Omental fat pad (tissue), 4 donors: ENCODE results near the gene PRM1. TPM values are rescaled to one million over a fixed set of nuclear protein-coding genes. Genes with fewer than 3 reads are reported as not detected.

ENCODE experiments used
- ATAC-seq: fragments of 150-250 bp; one replicate; pipeline ENCODE4 v1.9.1; 2016; ENCODE audit warnings: mild to moderate bottlenecking, moderate library complexity; ENCODE audit not compliant: low FRiP score
- DNase-seq: peaks from one replicate; pipeline ENCODE4 v3.0.0-alpha.2; 2019; ENCODE audit warnings: low spot score
- total RNA-seq, 4 donors: library from RNA; depleted of rRNA; stranded (reverse); fragments of >200 nt; gene quantifications; one replicate each; pipeline ENCODE4 v1.1.0, GENCODE V29; 2016
- TF ChIP-seq, protein P1 (sequence below), 3 donors: fragments of 450-650 bp; IDR thresholded peaks; one replicate each; pipeline ENCODE4 v1.5.1; 2016 to 2017; ENCODE audit warnings: antibody characterized with exemption in 3 of 3, mild to moderate bottlenecking in 3 of 3, moderate library complexity in 2 of 3

Gene PRM1
- total RNA-seq, 4 donors from 2014 or later = not detected

DNA sequence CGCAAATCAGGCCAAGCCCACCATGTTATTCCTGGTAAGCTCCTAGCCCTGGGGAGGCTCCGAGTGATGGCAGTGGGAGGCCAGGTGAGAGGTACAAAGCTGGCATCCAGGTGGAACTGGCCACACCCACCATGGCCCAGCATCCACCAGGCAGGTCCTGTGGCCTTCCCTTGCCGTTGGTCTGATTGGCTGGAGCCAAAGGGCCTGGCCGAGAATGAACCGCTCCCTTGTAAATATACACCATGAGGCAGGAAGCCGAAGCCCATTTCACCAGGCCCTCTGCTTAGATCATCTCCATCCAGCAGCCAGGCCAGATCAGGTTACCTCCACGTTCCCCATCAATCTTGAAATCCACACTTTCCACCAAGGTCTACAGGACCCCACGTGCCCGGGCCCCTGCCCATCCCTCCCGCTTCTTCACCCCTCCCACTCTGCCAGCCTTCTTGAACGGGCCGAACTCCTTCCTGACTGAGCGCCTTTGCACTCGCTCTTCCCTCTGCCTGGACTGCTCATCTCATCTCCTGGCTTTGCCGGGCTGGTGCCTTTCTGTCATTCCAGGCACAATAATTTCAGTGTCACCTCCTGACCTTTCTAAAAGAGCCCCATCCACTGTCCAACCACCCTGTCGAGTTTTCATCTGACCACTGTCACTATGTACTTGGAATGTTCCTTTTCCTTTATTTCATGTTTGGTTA is 30.9 kb downstream of the PRM1 start:
- no peak for DNase-seq
- ATAC-seq = no peak
- TF ChIP-seq, protein P1, sequence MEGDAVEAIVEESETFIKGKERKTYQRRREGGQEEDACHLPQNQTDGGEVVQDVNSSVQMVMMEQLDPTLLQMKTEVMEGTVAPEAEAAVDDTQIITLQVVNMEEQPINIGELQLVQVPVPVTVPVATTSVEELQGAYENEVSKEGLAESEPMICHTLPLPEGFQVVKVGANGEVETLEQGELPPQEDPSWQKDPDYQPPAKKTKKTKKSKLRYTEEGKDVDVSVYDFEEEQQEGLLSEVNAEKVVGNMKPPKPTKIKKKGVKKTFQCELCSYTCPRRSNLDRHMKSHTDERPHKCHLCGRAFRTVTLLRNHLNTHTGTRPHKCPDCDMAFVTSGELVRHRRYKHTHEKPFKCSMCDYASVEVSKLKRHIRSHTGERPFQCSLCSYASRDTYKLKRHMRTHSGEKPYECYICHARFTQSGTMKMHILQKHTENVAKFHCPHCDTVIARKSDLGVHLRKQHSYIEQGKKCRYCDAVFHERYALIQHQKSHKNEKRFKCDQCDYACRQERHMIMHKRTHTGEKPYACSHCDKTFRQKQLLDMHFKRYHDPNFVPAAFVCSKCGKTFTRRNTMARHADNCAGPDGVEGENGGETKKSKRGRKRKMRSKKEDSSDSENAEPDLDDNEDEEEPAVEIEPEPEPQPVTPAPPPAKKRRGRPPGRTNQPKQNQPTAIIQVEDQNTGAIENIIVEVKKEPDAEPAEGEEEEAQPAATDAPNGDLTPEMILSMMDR (IDR thresholded peaks at IDR 0.05) = no peak

DNA sequence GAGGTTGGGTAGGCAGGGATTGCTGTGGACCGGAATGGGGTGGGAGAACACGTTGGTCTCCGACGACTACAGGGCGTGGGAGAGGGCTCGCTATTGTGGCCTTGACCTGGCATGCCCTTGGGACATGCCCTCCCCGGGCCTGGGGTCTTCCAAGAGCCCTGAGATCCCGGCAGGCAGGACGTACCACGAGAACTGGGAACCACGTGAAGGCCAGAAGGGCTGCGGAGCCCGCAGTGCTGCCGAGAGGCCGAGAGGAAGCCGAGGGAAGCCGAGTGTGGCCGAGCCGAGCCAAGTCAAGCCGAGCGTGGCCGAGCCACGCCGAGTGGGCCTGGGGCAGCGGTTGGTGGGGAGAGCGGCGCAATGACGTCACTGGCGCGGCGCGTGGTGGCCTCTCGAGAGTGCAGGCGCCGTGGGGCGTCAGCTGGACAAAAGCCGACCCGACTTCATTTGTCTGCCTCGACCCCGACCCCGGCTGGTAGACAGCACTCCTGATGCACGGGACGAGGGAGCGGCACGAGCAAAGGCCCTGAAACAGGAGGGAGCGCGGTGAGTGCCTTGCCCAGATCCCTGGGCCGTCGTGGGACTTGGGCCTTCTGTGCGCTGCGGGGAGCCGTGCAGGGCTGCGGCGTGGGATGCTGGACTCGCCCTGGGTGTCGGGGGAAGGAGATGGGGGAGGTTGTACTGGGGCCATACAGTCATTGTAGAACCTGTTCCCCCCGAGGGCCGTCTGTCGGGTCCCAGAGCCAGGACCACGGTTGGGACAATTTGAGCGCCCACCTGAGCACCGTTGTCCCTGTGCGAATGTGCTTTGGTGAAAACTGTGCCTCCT is 31.7 kb downstream of the PRM1 start:
- DNase-seq (no peak), ATAC-seq (no peak)
- TF ChIP-seq, protein P1 (IDR thresholded peaks at IDR 0.05) = no peak

DNA sequence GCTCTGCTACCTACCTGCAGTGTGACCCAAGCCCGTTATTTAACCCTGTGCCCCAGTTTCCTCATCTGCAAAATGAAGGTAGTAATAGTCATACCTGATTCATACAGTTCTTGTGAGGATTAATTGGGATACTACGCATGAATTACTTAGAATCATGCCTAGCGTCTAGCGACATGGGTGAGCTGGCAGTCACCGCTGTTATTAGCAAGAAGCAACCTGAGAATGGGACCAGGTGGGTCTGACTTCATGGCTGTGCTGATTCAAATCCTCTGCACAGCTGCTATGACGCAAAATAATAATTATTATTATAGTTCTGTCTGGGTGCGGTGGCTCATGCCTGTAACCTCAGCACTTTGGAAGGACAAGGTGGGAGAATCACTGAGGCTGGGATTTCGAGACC is 33.0 kb downstream of the PRM1 start:
- TF ChIP-seq, protein P1 (IDR thresholded peaks at IDR 0.05) = no peak
- DNase-seq = no peak
- ATAC-seq = no peak

DNA sequence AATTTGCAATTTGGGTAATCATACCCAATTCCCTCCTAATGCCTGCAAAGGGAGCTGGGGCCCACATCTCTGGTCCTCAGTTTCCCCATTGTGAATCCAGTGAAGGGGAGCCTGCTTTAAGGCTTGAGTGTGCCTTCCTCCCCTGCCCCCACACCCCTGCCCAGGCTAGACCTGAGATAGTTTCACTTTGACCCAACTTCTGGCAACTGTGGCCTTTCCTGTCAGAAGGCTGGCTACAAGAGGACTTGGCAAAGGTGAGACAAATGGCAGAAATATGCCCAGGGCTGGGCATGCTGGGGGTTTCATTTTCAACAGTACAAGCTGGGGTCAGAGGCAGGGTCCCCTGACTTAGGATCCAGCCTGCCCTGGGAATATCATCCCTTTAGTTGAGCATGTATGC is 35.1 kb downstream of the PRM1 start:
- TF ChIP-seq, protein P1 (IDR thresholded peaks at IDR 0.05) = no peak
- no peak for ATAC-seq
- no peak for DNase-seq

DNA sequence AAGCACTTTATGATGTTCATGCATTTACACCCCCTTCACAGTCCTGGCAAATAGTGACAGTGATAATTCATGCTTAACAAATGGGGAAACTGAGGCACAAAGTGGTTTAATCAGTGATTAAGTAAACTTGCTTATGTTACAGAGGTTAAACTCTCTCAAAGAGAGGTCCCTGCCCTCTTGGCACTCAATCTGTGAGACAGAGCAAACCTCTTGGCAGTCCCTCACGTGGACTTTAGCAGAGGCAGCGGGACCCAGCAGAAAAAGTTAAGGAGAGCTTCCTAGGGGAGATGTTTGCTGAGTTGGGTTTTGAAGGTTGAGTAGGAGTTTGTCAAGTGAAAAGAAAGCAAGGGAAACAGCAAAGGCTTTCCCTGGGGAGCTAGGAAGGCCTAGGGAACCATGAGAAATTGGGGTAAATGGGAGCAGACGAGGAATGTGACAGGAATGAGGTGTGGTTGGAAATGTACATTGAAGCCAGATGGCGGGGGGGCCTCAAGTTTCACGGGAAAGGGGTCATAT is 35.9 kb downstream of the PRM1 start:
- DNase-seq = no peak
- TF ChIP-seq, protein P1 (IDR thresholded peaks at IDR 0.05) = no peak
- no peak for ATAC-seq

DNA sequence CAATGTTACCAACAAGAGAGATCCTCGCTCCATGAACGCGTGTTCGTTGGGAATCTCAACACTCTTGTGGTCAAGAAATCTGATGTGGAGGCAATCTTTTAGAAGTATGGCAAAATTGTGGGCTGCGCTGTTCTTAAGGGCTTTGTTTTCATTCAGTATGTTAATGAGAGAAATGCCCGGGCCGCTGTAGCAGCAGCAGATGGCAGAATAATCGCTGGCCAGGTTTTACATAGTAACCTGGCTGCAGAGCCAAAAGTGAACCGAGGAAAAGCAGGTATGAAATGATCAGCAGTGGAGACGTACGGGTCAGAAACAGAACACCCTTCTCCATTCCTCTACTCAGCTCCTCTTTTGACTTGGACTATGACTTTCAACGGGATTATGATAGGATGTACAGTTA is 38.5 kb downstream of the PRM1 start:
- ATAC-seq (no peak), DNase-seq (no peak)
- TF ChIP-seq, protein P1 (IDR thresholded peaks at IDR 0.05) = no peak
